Activated effector memory CD4-positive, alpha-beta T cell treated with Interleukin-2 at 50 U/mL for 16 hours (primary cell): ENCODE measurements around the gene DCTN4.

Source experiments
- DNase-seq: peaks from one replicate; pipeline ENCODE4 v3.0.0-alpha.2; 2020

Gene DCTN4

DNA sequence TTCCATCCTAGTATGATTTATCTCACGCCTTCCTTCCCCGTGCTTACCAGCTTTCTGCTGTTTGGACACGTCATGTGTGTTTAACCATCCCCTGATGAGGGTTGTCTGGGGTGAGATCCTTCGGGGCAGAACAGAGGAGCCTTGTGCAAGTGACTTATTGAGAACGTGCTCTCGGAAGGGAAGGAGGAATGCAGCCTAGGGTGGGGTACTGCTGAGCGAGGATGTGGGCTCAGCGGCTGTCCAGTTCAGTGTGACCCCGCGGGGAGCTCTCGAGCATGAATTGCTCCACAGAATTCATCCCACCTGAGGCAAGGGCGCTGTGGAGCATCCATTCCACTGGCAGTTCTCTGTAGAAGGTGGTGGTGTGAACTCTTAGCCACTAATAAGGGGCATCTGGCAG lies 93.8 kb downstream of the DCTN4 start:
- DNase-seq = no peak

DNA sequence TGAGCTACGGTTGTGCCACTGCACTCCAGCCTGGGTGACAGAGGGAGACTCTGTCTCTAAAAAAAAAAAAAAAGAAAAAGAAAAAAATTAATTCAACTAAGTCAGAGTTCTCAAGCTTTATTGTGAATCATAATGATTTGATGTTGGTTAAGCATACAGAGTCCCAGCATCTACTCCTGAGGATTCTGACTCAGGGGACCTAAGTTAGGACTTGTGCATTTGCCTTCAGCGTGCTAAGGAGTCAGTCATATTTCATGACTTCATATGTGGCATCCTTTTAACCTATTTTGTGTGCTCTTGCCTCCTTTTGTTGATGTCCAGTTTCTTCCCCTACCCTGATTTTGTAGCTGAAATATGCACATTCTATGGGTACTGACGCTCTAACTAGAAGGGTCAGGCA lies 94.9 kb downstream of the DCTN4 start:
- no peak for DNase-seq

GRCh38 chr5:150662731-150663516 lies 95.9 kb downstream of the DCTN4 start:
- DNase-seq = no peak

DNA sequence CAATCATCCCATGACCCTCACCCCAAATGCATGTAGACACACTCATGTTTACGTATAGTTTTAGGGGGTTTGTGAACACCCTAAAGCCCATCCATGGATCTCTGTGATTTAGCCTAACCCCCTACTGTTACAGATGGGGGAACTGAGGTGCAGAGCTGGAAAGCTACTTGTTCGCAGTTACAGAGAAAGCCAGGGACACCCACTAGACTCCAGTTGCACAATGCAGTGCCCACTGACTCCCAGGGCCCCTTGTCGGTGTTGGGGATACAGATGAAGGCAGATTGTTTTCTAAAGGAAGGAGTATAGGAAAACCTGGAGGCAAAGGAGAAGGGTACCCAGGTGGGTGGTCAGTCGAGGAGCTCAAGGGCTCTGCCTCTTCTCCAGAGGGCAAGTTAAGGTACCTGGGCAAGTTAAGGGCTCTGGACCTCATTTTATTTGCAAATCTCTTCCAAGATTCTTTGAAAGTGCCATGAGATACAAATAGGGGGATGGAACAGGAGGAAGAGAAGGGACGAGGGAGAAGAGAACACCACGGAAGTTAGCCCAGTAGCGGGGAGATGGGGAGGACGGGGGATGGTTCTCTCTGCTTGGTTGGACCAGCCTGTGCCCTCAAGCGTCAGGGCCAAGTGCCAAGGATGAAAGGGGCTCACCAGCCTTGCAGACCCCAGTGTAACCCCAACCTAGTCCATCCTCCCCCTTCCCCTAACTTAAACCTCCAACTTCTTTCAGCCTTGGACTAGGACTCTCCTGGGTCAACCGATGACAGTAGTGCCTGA lies 96.8 kb downstream of the DCTN4 start:
- DNase-seq = no peak

DNA sequence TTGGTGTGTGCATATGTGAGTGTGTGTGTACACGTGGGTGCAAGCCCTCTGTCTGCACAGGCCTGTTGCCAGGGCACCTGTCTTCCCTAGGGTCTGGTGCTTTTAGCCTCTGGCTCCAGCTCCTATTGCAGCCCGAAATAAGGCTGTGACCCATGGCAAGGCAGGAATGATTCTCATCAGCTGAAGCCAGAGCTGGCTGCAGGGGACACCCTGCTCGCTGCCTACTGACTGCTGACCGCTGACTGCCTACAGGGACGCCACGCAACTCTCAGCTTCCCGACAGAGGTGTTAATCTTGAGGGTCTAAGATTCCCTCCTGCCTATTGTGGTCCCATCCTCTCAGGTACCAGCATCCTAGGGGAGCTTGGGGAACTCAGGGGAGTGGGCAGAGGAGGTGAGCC lies 97.7 kb downstream of the DCTN4 start, which contains the start of gene MYOZ3:
MYOZ3 (plus strand) TSS at position 166 of the 400 bp plus-strand sequence. CDS start 1,691 bp downstream, outside the sequence.
- no peak for DNase-seq

GRCh38 chr5:150660108-150660831 lies 98.5 kb downstream of the DCTN4 start:
- DNase-seq = no peak

GRCh38 chr5:150659360-150660107 lies 99.3 kb downstream of the DCTN4 start:
- DNase-seq = no peak

GRCh38 chr5:150658699-150659265 lies 100.0 kb downstream of the DCTN4 start:
- no peak for DNase-seq
